Stimulated activated CD8-positive, alpha-beta memory T cell treated with anti-CD3 and anti-CD28 coated beads, Interleukin-7, amount 100 ng/mL, for 4 hours (primary cell): ENCODE data around the gene PTPRN2.

Source experiments
- DNase-seq, 2 donors: peaks; one replicate each; pipeline ENCODE4 v3.0.0-alpha.2; 2020; ENCODE audit warnings: low read depth in 2 of 2

PTPRN2 gene

GRCh38 chr7:158070222-158070920 is 517.3 kb downstream of the PTPRN2 start:
- no peak for DNase-seq

- no peak for DNase-seq
Observed at GRCh38 chr7:158068853-158069252, 518.8 kb downstream of the PTPRN2 start.

GRCh38 chr7:158067931-158068482 is 519.6 kb downstream of the PTPRN2 start:
- DNase-seq = no peak

GRCh38 chr7:158067219-158067930 is 520.2 kb downstream of the PTPRN2 start:
- no peak for DNase-seq

- DNase-seq = no peak
Observed at GRCh38 chr7:158066085-158066484, 521.5 kb downstream of the PTPRN2 start.

- DNase-seq = no peak
Observed at GRCh38 chr7:158065340-158065739, 522.3 kb downstream of the PTPRN2 start.

- DNase-seq = no peak
Observed at GRCh38 chr7:158064631-158065030, 523.0 kb downstream of the PTPRN2 start.

- no peak for DNase-seq
Observed at GRCh38 chr7:158063850-158064610, 523.6 kb downstream of the PTPRN2 start.

GRCh38 chr7:158062661-158063060 is 525.0 kb downstream of the PTPRN2 start:
- no peak for DNase-seq

- DNase-seq = no peak
Observed at GRCh38 chr7:158061884-158062656, 525.6 kb downstream of the PTPRN2 start.

GRCh38 chr7:158061026-158061630 is 526.5 kb downstream of the PTPRN2 start:
- DNase-seq = no peak

GRCh38 chr7:158060216-158060615 is 527.4 kb downstream of the PTPRN2 start:
- DNase-seq = no peak

- no peak for DNase-seq
Observed at GRCh38 chr7:158057446-158057845, 530.2 kb downstream of the PTPRN2 start.

- no peak for DNase-seq
Observed at GRCh38 chr7:158056761-158057160, 530.9 kb downstream of the PTPRN2 start.

- DNase-seq = no peak
Observed at GRCh38 chr7:158055726-158056510, 531.7 kb downstream of the PTPRN2 start.

- DNase-seq = no peak
Observed at GRCh38 chr7:158054611-158055010, 533.0 kb downstream of the PTPRN2 start.

- DNase-seq = no peak
Observed at GRCh38 chr7:158054081-158054480, 533.5 kb downstream of the PTPRN2 start.

GRCh38 chr7:158053183-158053915 is 534.3 kb downstream of the PTPRN2 start:
- DNase-seq = no peak

GRCh38 chr7:158052381-158053060 is 535.1 kb downstream of the PTPRN2 start:
- DNase-seq = no peak
